Head of caudate nucleus (tissue), 42 donors: ENCODE measurements around the gene RER1.

Source experiments
- DNase-seq, 42 donors: peaks; one replicate each; pipeline versions ENCODE4 v3.0.0 to v3.0.0-alpha.2; 2020 to 2021; ENCODE audit warnings: mixed read lengths in 7 of 42
- intact Hi-C: fragments of 100-400 bp; cut with DNase I; formaldehyde crosslinking; loops from one replicate; pipeline ENCODE4 v1.15.0; 2022

Gene RER1

GRCh38 chr1:2384941-2385481 is 6.6 kb upstream of the RER1 start:
- intact Hi-C loops: no loop called here
- peak in 1 of 42 donors; percentile 4 for DNase-seq

- peak in 1 of 42 donors; percentile 4 for DNase-seq
- intact Hi-C loops: no loop called here
These were observed 5.9 kb upstream of the RER1 start for GRCh38 chr1:2385606-2386280.

- DNase-seq: peak in 3 of 42 donors; percentile 1 to 2 (median 1)
- intact Hi-C loops: no loop called here
These were observed 4.7 kb upstream of the RER1 start for GRCh38 chr1:2386636-2387611.

GRCh38 chr1:2388004-2388913 is 3.4 kb upstream of the RER1 start:
- DNase-seq: no peak
- intact Hi-C loops: no loop called here

- no peak for DNase-seq
- intact Hi-C loops: no loop called here
These were observed 2.0 kb upstream of the RER1 start for GRCh38 chr1:2389644-2390043.

- intact Hi-C loops: loop anchor here (2.0 kb wide), 1 partner anchor 21 kb away; the partner anchor contains the start of gene PEX10
- no peak for DNase-seq
These were observed 379 bp downstream of the RER1 start for GRCh38 chr1:2391931-2392509.

- DNase-seq: no peak
- intact Hi-C loops: loop anchor here (2.0 kb wide), 1 partner anchor 20 kb away; the partner anchor contains the start of gene PEX10
These were observed 1.0 kb downstream of the RER1 start for GRCh38 chr1:2392686-2393085.

GRCh38 chr1:2393471-2393877 is 1.8 kb downstream of the RER1 start:
- intact Hi-C loops: loop anchor here (2.0 kb wide), 1 partner anchor 19 kb away; the partner anchor contains the start of gene PEX10
- DNase-seq: no peak

GRCh38 chr1:2394220-2394619 is 2.6 kb downstream of the RER1 start:
- DNase-seq: no peak
- intact Hi-C loops: no loop called here

- intact Hi-C loops: no loop called here
- no peak for DNase-seq
These were observed 3.1 kb downstream of the RER1 start for GRCh38 chr1:2394761-2395160.

GRCh38 chr1:2395245-2395644 is 3.6 kb downstream of the RER1 start:
- no peak for DNase-seq
- intact Hi-C loops: no loop called here

- no peak for DNase-seq
These were observed 4.4 kb downstream of the RER1 start for GRCh38 chr1:2396059-2396458.

GRCh38 chr1:2396476-2396875 is 4.8 kb downstream of the RER1 start:
- intact Hi-C loops: no loop called here

More at GRCh38 chr1:2396059-2396458, 4.4 kb downstream of the RER1 start:
- intact Hi-C loops: no loop called here

GRCh38 chr1:2397007-2397679 is 5.5 kb downstream of the RER1 start:
- intact Hi-C loops: no loop called here
- DNase-seq: no peak

More at GRCh38 chr1:2396476-2396875, 4.8 kb downstream of the RER1 start:
- DNase-seq: no peak

GRCh38 chr1:2398871-2399270 is 7.2 kb downstream of the RER1 start:
- intact Hi-C loops: no loop called here
- DNase-seq: no peak

- no peak for DNase-seq
- intact Hi-C loops: no loop called here
These were observed 8.4 kb downstream of the RER1 start for GRCh38 chr1:2399890-2400575.

- DNase-seq: no peak
- intact Hi-C loops: no loop called here
These were observed 8.9 kb downstream of the RER1 start for GRCh38 chr1:2400576-2400909.
